AG09319 (cell line): ENCODE results near the gene KNOP1.

Experiments
- DNase-seq: peaks from one replicate; pipeline ENCODE4 v3.0.0-alpha.2; 2010; ENCODE audit warnings: low read depth; ENCODE audit errors: extremely low read depth
- TF ChIP-seq, protein P1 (sequence below): IDR thresholded peaks from 2 replicates; pipeline ENCODE4 v1.5.1; 2011; ENCODE audit warnings: low read depth, mild to moderate bottlenecking, inconsistent platforms, low read length, moderate library complexity

KNOP1 gene

DNA sequence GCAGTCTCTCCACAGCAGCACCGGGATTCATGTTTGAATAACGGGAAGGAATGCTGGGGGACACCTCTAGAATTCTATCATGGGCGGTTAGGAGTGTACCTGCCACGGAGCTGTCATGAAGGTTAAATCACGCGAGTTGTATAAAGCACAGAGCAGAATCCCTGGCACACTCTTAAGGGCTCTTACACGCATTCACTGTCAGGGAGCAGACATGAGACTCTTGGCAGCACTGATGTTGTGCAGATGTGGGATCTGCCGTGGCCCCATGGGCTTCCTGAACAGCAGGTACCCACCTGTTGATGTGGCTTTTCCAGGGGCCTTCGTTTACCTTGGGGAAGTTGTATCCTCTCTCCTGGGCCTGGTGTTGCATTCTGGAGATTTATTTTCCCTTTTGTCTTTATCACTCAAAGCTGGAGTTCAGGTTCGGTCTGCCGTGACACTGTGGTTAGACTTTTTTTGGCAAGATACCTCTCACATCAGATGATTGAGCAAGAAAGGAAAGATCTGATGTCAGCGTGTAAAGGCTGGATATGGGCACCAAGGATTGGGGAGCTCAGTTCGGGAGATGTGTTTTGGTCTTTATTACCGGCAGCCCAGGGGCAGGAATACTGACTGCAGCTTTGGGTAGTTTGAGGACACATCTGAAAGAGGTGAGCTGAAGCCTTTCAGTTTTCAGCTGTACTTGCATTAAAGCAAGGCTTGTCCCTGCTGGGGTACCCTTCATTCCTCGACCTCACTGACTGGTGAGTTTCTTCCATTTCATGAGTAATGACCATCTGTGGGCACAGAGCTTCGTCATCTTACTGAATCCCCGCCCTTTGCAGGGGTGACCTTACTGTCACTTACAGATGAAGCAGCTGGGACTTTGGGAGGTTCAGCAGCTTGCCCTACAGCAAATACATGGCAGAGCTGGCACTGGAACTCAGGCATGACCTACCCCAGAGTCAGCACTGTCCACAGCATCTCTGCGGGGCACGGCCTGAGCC lies 19.3 kb downstream of the KNOP1 start:
- TF ChIP-seq, protein P1, sequence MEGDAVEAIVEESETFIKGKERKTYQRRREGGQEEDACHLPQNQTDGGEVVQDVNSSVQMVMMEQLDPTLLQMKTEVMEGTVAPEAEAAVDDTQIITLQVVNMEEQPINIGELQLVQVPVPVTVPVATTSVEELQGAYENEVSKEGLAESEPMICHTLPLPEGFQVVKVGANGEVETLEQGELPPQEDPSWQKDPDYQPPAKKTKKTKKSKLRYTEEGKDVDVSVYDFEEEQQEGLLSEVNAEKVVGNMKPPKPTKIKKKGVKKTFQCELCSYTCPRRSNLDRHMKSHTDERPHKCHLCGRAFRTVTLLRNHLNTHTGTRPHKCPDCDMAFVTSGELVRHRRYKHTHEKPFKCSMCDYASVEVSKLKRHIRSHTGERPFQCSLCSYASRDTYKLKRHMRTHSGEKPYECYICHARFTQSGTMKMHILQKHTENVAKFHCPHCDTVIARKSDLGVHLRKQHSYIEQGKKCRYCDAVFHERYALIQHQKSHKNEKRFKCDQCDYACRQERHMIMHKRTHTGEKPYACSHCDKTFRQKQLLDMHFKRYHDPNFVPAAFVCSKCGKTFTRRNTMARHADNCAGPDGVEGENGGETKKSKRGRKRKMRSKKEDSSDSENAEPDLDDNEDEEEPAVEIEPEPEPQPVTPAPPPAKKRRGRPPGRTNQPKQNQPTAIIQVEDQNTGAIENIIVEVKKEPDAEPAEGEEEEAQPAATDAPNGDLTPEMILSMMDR = no peak
- peak; percentile 83 for DNase-seq

DNA sequence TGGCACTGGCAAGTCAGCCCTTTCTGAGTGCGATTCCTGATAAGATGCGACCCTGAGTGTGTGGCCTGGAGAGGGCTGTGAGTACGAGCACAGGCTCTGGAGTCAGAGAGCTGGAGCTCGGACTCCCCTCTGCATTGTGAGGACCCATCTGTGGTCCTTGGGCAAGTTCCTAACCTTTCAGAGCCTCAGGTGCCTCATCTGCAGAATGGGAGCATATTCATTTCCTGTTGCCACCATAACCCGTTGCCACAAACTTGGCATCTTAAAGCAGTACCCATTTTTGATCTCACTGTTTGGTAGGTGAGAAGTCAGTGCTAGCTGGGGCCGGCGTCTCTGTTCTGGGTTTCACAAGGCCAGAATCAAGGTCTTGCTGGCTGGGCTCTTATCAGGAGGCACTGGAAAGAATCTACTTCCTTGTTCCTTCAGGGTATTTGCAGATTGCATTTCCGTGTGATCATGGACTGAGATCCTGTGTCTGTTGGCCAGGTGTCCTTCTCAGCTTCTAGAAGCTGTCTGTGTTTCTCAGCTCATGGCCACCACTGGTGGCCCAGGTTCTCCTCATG lies 20.2 kb downstream of the KNOP1 start:
- DNase-seq = no peak
- TF ChIP-seq, protein P1 = no peak

DNA sequence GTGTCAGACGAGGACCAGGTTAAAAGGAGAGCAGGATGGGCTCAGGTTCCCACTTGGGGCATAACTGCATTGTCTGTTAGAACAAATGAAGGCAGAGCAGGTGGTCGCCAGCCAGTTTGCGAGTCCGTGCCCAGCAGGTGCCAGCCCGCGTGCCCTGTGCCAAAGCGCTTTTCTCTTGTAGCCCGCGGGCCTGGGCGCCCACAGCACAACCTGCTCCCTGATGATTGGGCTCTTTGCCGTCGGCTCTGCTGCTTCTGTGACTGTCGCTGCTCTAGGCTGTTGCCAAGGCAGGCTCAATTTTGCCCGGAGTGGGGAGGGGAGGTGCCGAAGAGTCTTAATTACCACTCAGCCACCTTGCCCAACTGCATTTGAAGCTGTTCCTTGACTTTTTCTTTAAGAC lies 21.1 kb downstream of the KNOP1 start:
- TF ChIP-seq, protein P1 = no peak
- DNase-seq = no peak

DNA sequence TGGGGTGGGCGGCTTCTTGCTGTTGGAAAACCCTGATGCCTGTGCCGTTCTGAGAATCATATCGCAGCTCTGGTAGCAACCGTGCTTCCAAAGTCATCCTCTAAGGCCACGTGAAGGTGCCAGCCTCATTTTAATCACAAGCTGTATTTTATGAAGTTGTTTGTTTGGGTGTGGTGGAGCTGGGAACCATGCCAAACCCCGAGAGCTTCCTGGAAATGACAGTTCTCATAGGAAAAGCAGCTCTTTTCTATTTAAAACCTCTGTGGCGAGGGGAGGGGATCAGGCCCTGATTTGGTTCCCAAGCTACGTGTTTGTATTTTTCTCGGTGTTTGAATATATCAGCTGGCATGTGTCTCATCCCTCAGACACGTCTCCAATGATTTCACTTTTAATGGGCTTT lies 21.7 kb downstream of the KNOP1 start:
- TF ChIP-seq, protein P1 = no peak
- peak; percentile 95 for DNase-seq

DNA sequence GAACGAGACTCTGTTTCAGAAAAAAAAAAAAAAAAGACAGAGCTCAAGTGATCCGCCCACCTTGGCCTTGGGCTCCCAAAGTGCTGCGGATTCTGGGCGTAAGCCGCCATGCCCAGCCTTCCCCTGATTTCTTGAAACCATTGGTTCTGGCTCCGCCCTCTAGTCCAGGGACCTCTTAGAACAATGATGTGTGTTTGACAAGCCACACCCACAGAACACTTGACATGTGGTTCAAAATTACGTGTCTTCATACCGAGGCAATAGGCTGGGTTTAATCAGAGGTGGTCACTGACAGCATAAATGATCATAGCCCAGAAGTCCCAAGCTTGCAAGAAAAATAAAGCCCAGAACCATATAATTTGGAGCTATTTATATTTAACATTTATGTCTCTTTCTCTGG lies 23.0 kb downstream of the KNOP1 start:
- TF ChIP-seq, protein P1 = no peak
- DNase-seq = no peak

DNA sequence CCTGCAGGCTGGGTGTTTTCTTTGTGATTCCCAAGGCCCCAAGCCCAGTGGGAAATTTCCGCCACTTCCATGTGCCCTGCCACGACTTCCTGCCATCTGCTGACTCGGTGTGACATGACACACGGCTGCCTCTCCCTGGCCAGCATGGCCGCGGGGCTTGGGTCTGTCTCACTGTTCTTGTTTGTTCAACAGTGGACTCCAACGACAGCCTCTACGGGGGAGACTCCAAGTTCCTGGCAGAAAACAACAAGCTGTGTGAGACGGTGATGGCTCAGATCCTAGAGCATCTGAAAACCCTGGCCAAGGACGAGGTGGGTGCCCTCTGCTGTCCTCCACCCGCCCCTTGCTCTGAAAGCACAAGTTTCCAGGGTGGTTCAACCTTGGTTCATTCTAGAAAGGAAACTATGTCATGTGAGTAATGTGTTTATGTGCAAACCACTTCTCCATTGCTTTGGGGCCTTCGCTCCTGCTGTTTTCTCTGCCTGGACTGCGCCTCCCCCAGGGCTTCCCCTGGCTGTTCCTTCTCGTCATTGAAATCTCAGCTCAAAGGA lies 26.8 kb downstream of the KNOP1 start:
- no peak for DNase-seq
- TF ChIP-seq, protein P1 = no peak

DNA sequence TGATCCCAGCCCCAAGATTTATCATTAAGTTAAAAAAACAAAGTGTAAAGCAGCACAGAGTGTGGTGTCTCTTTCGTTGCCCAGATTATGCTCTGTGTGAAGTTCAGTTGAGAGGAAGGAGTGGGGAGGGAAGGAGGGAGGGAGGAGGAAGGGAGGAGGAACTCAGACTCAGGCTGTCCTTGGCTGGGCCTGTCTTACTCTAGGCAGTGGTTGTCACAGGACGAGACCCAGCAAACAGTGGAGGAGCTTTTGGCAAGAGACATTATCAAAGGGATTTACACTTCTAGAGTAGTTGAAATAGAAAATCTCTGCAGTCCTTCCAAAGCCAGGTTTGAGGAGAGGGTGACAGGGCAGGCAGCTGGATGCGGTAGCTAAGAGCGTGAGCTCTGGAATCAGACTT lies 27.8 kb downstream of the KNOP1 start:
- TF ChIP-seq, protein P1 = no peak
- DNase-seq = no peak
